Hepatic stellate cell (primary cell): ENCODE results near the gene GATA5.
"Not testable (repeated sequence)": the region's sequence is repeated elsewhere in the genome, so short reads cannot be mapped to it uniquely, and the experiment has no call there.

Experiments used
- DNase-seq: peaks from one replicate; pipeline ENCODE4 v3.0.0; 2011; ENCODE audit warnings: low spot score

GATA5 gene

DNA sequence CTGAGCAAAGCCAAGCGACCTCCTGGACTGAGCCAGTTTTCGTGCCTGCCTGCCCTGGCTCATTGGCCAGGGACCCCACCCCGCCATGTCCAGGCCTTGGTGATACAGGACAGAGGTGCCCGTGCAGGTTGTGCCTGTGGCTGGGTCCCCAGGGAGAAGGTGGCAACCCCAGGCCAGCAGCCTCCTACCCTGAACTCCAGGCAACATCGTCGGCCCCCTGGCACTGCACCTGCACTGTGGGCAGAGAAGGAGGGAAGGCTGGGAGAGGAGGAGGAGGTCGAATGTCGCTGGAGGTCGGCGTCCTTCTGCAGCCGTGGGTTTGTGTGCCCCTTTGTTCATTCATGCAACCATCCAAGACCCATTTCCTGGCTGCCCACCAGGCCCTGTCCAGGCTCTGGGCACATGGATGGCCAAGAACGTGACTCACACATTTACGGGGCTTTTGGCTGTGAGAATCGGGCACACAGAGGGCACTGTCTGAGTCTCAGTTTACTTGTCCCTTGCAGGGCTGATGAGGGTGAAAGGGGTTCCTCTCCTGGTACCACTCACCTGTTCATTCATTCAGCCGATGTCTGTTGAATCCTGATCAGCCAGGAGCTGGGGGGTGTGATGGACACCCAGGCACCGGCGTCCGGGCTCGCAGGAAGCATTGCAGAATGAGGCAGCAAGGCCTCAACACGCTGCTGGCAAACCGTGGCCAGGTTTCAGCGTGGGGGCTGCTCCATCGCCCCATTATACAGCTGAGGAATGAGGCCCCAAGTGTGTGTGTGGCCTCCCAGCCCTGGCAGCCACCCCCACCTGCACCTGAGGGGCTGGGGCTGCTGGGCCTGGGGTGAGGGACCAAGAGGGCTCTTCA, 46.1 kb downstream of the GATA5 start:
- DNase-seq = no peak

DNA sequence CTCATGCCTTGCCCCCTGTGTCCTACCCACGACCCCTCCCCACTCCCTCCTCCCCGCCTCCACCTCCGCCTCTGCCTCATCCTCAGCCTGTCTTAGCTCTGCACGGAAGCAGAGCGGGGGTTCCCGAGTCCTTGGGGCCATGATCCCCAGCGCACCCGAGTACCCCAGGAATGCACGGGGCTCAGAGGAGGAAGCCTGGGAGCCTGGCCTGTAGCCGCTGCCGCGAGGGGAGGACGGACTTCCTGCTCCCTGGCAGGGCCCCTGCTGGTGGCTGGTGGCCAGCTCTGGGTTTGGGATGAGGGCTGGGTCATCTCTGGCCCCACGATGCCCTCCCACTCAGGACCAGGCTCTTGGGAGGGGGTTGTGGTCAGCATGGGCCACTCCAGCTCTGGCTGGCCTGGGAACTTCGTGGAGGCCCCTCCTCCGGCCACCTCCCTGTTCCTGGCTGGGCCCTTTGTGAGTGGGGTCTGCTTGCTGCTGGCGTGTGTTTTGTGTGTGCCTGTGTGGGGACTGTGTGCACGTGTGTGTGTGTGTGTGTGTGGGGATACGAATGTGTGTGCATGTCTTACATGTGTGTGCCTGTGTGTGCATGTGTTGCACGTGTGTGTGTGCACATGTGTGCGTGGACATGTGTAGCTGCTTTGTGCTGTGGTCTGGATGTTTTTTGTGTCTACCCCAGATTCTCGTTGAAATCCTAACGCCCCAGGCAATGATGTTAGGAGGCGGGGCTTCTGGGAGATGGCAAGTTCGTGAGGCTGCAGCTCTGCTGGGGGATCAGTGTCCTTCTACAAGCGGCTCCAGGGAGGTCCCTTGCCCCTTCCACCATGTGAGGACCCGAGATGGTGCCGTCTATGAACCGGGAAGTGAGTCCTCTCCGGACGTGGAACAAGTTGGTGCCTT, 47.1 kb downstream of the GATA5 start:
- no peak for DNase-seq

DNA sequence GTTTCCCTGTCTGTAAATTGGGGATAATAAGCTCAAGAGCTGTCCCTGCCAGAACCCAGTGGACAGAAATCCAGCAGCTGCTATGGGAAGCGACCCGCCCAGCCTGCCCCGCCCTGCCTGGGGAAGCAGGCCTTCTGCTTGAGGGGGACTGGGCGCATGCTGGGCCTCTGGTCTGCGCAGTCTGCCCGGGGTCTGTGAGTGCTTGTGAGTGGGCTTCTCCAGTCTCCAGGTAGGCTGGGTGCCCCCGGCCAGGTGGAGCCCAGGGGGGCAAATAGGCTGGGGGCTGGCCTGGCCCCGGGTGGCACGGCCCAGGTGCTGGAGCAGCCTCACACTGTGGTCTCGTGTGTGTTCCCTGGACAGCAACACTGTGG, 47.8 kb downstream of the GATA5 start:
- no peak for DNase-seq

DNA sequence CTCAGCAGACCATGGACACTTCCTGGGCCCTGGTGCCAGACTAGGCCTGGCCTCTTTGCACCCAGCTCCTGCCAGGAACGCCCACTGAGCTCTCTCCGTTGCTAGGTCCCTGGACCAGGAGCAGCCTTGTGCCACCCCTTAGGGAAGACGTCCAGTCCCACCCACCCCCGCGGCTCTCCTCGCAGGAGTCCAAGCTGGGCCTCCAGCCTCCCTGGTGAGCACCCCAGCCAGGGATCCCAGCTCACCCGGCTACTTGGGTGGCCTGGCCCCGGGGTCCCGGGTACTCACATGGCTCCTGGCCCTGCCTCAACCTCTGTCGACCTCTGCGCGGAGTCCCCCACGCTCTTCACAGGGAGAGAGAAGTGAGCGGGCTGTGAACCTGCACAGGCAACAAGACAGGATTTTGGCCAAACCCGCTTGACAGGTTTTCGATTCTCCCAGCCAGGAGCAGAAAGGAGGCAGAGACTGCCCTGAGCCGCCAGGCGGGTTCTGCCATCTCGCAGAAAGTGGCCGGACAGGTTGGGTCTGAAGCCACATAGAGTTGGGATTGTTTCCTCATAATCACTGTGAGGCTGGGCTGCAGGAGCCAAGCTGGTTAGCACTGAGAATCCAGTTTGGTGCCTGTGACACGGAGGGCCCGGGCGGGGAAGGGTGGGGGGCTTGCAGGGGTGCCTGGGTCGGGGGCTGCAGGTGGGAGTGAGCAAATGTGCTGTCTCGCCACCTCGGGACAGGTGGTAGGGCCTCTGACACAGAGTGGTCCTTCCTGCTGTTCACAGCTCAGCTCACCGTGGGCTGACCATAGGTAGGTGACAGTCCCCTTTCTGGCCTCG, 48.4 kb downstream of the GATA5 start, which contains the start of gene RBBP8NL:
Gene RBBP8NL, minus strand, starts transcription at position 368 of the 830 bp plus-strand sequence. CDS start 7,892 bp downstream, outside the sequence.
- no peak for DNase-seq

DNA sequence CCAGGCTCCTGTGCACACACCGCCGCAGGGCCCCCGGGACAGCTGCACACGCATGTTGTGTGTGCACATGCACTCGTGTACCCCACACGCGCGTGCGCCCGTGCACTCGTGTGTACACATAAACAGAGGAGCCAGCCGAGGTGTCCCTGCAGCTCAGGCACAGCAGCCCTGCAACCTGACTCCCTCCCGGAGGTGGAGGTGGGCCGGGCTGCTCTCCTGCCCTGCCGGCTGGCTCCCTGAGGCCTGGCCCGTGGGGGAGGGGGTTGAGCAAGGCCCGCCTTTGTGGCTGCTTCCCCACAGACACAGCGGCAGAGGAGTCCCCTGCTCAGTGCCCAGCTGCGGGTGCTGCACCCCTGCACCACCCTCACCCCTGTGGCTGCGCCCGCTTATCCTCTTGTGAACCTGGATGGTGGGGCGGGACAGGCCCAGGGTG, 49.1 kb downstream of the GATA5 start:
- no peak for DNase-seq

DNA sequence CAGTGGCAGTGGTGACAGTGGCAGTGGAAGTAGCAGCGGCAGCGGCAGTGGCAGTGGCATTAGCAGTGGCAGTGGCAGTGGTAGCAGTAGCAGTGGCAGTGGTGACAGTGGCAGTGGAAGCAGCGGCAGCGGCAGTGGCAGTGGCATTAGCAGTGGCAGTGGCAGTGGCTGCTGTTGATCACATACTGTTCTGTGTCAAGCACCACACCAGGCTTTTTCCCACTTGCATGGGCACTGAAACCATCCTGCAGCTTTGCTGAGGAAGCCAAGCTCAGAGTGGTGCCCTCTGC, 49.8 kb downstream of the GATA5 start:
- DNase-seq = not testable (repeated sequence)

DNA sequence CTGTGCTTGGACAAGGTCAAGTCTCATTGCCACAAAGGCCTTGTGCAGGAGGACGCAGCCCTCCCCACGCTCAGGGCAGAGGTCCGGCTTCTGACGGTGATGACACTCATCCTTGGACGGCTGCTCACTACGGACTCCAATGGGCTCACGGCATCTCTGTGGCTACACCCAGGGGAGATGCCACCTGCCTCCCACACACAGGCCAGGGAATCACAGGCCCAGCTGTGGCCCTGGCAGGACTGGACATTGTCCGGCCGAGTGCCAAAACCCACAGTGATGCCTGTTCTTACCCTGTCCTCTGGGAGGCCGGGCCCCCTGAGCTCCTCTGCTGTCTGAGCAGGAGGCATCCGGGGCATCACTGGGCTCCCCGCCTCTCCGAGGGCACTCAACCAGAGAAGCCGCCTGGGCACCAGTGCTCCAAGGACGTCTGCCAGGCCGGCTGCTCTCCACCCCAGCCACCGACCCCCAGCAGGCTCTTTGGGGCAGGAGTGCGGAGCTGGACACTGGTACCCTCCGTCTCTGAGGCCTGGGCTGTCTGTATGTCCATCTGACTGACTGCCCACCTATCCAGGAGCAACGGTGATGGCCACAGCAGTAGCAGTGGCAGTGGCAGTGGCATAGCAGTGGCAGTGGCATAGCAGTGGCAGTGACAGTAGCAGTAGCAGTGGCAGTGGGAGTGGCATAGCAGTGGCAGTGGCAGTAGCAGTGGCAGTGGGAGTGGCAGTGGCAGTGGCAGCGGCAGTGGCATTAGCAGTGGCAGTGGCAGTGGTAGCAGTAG, 50.3 kb downstream of the GATA5 start:
- no peak for DNase-seq

DNA sequence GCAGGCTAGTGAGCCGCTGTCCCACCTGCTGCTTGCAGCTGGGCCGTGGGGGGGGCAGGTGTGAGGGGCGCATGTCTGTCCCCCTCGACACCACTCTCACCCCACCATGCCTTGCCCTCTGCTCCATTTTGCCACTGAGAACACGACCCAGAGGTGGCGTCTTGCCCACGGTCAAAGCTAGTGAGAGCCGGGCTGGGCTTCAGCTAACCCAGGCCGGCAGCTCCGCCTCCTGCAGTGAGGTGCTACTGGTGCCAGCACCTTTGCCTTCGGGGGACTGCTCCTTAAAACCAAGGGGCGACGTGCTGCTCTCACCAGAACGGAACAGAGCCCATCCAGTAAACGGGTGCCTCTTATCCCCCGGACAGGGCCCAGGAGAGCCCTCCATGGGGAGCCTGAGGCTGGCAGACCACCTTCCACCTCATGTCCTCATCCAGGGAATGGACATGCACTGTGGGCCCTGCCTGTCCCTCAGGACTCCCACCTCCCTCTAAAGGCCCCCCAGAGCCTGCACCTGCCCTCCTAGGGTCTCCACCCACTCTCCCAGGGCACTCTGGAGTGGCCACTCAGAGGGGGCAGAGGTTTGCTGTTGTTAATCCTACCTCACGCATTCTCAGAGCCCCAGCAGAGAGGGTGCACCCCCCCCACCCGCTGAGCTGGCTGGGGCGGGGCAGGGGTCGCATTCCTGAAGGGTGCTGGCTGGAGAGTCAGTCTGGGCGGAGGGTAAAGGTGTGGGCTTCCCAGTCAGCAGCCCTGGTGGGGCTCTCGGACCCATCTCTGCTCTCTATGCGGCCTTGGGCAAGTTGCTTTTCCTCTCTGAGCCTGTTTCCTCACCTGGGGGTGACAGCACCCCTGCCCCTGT, 51.3 kb downstream of the GATA5 start:
- DNase-seq = no peak

DNA sequence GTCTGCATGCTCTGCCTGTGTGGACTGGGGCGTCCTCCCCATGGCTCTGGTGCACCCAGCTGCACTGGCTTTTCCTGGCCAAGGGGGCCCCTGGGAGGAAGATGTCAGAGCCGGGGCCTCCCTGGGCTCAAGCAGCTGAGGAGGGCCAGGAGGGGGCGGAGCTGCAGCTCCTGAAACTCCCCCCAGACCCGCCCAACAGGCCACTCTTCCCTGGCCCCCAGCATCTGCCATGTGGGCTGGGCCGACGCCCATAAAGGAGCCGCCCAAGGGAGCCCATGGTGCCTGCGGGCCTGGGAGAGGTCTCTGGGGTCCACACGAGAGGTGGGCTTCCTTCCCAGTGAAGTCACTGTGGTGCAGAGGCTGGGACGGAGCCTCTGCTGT, 52.5 kb downstream of the GATA5 start:
- no peak for DNase-seq

DNA sequence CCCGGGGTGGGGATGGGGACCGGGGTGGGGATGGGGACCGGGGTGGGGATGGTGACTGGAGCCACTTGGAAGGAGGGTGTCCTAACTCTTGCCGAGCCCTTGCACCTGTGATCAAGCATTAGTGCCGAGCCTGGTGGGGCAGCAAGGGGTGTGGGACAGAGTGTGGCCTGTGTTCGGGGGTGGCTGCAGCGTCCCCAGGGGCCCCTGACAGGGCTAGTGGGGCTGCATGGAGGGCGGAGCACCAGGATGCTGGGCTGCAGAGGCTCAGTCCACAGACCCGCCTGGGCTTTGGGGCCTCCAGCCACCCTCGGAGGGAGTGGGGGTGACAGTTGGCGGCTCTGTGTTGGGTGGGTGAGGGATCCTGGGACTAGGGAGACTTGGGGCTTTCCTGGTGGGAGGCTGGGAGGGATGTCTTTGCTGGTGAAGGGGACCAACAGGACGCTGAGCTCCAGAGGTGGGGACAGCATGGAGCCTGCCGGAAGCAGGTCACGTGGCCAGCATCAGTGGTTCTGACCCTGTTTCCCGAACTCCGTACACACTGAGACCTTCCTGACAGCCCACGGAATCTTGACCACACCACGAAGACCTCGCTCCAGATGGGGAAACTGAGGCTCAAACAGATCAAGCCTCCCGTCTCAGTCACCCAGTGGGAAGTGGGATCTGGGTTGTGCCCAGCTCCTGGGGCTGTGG, 53.0 kb downstream of the GATA5 start:
- no peak for DNase-seq

DNA sequence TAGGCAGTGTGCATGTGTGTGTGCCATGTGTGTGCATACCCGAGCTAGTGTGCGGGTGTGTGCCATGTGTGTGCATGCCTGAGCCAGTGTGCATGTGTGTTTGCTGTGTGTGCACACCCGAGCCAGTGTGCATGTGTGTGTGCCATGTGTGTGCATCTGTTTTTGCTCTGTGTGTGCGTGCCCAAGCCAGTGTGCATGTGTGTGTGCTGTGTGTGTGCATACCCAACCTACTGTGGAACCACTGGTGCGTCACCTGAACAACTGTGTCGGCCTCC, 54.1 kb downstream of the GATA5 start:
- DNase-seq = no peak

DNA sequence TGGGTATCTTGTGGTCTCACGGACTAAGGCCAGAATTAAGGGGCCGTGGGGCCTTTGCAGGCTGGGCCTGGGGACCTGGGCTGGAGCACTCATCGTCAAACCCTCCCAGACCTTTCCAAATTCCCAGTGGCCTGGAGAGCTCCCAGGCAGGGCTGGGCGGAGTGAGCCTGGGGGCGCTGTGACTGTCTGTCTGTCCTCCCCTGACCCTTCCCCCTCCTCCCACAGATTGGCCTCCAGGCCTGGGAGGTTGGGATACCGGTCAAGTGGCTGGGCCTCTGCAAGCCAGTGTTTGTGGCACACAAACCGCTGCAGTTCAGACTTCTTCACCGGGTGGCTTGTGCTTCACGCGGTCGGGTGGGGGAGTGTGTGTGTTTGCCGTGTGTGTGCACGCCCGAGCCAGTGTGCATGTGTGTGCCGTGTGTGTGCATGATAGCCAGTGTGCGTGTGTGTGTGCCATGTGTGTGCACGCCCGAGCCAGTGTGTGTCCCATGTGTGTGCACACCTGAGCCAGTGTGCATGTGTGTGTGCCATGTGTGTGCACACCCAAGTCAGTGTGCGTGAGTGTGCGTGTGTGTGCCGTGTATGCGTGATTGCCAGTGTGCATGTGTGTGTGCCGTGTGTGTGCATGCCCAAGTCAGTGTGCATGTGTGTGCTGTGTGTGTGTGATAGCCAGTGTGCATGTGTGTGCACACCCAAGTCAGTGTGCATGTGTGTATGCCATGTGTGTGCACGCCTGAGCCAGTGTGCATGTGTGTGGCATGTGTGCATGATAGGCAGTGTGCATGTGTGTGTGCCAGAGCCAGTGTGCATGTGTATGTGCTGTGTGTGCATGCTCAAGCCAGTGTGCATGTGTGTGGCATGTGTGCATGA, 54.7 kb downstream of the GATA5 start:
- no peak for DNase-seq

DNA sequence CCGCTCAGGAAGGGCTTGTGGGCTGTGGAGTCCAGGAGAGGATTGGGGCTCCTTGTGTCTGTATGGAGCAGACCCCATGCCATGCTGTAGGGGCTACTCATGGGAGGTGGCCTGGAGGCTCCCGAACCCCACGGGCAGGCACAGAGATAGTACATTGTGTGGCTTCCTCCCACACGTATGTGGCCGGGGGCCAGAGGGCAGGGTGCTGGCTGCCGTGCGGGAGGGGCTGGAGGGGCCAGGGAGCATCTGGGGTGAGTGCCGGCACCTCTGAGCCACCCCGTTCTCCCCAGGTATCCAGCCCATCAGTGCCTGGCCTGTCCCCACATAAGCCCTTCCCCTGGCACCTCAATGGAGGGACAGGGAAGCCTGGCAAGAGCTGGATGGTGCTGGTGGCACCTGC, 56.0 kb downstream of the GATA5 start:
- no peak for DNase-seq

DNA sequence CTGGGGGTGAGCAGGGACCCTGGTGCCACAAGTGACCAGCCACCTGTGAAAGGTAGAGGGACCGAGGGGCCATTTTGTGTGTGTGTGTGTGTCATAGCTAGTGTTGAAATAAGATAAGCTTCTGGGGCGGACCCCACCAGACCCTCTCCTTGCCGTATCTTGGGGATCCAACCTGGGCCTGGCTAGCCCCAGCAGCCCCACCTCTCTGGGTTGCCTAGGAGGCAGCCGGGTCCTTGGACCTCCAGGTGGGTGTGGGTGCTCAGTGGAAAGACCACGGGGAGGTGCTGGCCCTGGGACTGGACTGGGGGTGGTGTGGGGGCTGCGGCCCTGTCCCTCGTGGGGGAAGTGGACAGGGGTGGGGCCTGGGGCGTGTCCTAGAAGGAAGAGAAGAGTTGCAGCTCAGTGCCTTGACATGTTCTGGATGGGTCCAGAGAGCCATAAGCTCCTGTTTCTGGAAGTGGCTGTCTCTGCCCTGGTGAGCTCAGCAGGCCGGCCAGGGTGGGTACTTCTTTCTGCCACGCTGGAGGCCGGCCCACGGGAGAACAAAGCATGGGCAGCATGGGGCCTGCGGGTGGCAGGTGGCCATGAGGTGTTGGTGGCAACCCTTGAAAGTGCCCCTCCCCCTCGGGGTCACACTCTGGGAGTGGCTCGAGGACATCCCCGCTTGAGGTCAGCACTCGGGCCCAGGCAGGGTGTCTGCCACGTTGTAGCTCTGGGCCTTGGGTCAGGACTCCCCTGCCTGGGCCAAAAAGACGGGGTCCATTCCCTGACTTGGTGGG, 56.9 kb downstream of the GATA5 start:
- no peak for DNase-seq

DNA sequence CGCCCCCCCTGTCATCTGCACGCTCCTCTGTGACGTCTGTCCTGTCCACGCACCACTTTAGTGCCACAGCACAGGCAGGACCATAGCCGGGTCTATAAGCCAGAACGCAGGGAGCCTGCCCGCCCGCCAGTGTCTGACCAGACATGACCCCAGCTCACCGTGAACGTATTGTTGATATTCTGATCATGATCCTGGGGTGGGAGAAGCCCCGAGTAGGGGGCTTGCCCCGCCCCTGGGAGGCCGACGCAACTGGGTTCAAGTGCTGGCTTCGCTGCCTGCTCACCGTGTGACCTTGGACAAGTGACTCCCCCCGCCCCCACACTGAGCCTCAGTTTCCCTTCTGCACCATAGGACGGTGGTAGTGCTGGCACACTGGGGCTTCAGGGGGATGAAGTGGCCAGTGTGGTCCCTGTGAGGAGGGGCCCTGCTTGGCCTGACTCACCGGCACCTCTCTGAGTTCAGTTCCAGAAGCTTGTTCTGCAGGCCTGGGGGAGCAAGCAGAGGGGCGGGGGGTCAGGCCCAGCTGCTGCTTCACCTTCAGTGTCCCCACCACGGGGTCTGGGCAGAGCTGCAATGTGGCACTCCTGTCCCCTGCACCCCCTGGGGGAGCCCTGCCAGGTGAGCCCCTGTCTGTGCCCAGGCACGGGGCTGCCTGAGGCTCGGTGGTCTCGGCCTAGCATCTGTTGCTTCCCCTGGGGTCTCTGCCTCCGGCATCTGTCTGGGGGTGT, 57.6 kb downstream of the GATA5 start:
- no peak for DNase-seq

DNA sequence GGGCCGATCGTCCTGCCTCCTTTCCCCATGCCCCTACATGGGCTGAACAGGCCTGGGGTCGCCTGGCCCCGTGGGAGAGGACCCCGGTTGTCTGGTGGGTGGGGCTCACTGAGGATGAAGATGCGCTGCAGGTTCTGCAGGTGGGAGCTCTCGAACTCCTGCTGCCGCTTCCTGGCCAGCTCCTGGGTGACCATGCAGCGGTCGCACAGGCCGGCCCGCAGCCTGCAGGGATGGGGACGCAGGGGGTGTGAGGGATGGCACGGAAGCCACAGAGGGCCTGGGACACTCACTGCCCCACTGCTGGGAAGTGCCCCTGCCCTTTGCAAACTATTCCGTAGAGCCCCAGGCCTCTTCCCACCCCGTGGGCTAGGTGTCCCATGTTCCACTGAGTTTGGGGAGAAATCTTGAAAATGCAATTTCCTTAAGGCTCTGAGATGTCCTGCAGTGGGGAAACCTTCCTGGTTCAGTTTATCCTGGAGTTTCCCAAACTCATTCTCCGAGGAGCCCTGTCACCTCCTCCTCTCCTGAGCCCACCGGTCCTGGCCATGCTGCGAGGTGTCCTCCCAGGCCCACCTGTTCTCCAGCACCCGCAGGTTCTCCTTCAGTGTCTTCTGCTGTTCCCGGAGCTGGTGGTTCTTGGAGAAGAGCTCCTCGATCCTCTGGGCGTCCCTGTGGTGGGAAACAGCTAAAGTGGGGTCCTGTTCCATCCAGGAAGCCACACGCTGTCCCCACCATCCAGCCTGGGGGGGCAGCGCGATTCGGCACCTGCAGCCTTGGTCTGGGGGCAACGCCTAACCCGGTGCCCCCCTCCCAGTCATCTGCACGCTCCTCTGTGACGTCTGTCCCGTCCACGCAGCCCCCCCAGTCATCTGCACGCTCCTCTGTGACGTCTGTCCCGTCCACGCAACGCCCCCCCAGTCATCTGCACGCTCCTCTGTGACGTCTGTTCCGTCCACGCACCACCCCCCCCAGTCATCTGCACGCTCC, 58.9 kb downstream of the GATA5 start:
- no peak for DNase-seq
